HG02973 (cell line): ENCODE data around the gene PSD2.

ENCODE experiments used
- ATAC-seq: cut with Tn5 transposase; IDR thresholded peaks from one replicate; pipeline ENCODE4 v1.9.1; 2021; ENCODE audit warnings: moderate library complexity; ENCODE audit not compliant: unreplicated experiment

PSD2 gene

GRCh38 chr5:139763280-139763929 is 32.2 kb upstream of the PSD2 start:
- no peak for ATAC-seq

GRCh38 chr5:139763930-139764791 is 31.4 kb upstream of the PSD2 start:
- ATAC-seq: no peak

GRCh38 chr5:139764886-139765408 is 30.7 kb upstream of the PSD2 start:
- no peak for ATAC-seq

- ATAC-seq: peak; percentile 72
These were observed 30.0 kb upstream of the PSD2 start for GRCh38 chr5:139765409-139766217.

GRCh38 chr5:139767960-139768359 is 27.6 kb upstream of the PSD2 start:
- ATAC-seq: no peak

GRCh38 chr5:139768807-139769465 is 26.7 kb upstream of the PSD2 start:
- no peak for ATAC-seq

- ATAC-seq: no peak
These were observed 26.1 kb upstream of the PSD2 start for GRCh38 chr5:139769477-139769876.

- ATAC-seq: no peak
These were observed 24.9 kb upstream of the PSD2 start for GRCh38 chr5:139770722-139771121.

- no peak for ATAC-seq
These were observed 23.4 kb upstream of the PSD2 start for GRCh38 chr5:139772089-139772791.

- no peak for ATAC-seq
These were observed 22.5 kb upstream of the PSD2 start for GRCh38 chr5:139772927-139773690.

- peak; percentile 84 for ATAC-seq
These were observed 20.5 kb upstream of the PSD2 start for GRCh38 chr5:139774980-139775661.

GRCh38 chr5:139775872-139776271 is 19.7 kb upstream of the PSD2 start:
- no peak for ATAC-seq

GRCh38 chr5:139776861-139777260 is 18.7 kb upstream of the PSD2 start:
- no peak for ATAC-seq

- no peak for ATAC-seq
These were observed 12.1 kb upstream of the PSD2 start for GRCh38 chr5:139783436-139783965.

- ATAC-seq: no peak
These were observed 11.1 kb upstream of the PSD2 start for GRCh38 chr5:139784488-139784887.

- ATAC-seq: no peak
These were observed 8.4 kb upstream of the PSD2 start for GRCh38 chr5:139787257-139787567.

- ATAC-seq: peak; percentile 62
These were observed 7.9 kb upstream of the PSD2 start for GRCh38 chr5:139787568-139788293.

- ATAC-seq: no peak
These were observed 7.2 kb upstream of the PSD2 start for GRCh38 chr5:139788294-139788910.
